ENCODE measurements around the gene TSPAN18. TPM values are rescaled to one million over a fixed set of nuclear protein-coding genes. Genes with fewer than 3 reads are reported as not detected.

The TSPAN18 gene
- total RNA-seq, 2 experiments from 2014 or later: not detected

- intact Hi-C loops (cut with micrococcal nuclease; ENCODE audit: unreplicated experiment): no loop called here
- no peaks in the 10 kb centered on the region for H3K9me2 ChIP-seq (ENCODE audit: insufficient read depth, low read length)
- no peak overlapping the region for H2AFZ ChIP-seq (ENCODE audit: low read length)
- CTCF ChIA-PET (ENCODE audit: unreplicated experiment): interaction anchor here (0.6 kb wide), 1 partner anchor 282 kb away, joined by 6 read pairs; no protein-coding TSS in a partner anchor
- DNase-seq (ENCODE audit: low spot score): no peak
- no peaks in the 10 kb centered on the region for H4K20me1 ChIP-seq (ENCODE audit: insufficient read depth, low read length)
- 0 out of 2 replicates have a peak, but pooled peaks cover 7% of the 10 kb centered on the region for H3K9me3 ChIP-seq (ENCODE audit: low read length)
- no TSS peak for BruUV-seq (replicated peaks)
- TF ChIP-seq EZH2phosphoT487 (IDR thresholded peaks at IDR 0.05; ENCODE audit: borderline replicate concordance, low read depth, low read length) (no peak), CTCF (conservative IDR thresholded peaks at IDR 0.05; ENCODE audit: low read length) (no peak)
- H3K36me3 ChIP-seq (ENCODE audit: insufficient read depth, low read length): no peaks in the 10 kb centered on the region
- H3K4me1 ChIP-seq (ENCODE audit: insufficient read depth, low read length, poor library complexity, severe bottlenecking): no peaks in the 10 kb centered on the region
- H3K79me2 ChIP-seq (ENCODE audit: insufficient read depth, low read depth, low read length): no peaks in the 10 kb centered on the region
- no peak overlapping the region for H3K4me2 ChIP-seq (ENCODE audit: low read length)
- no peak overlapping the region for H3K27ac ChIP-seq (ENCODE audit: low read depth, low read length, poor library complexity, severe bottlenecking)
- H3K4me3 ChIP-seq (ENCODE audit: low read depth, low read length, poor library complexity, severe bottlenecking): no peak overlapping the region
- POLR2A ChIA-PET: no interaction called here
These were observed 29.1 kb downstream of the TSPAN18 start for GRCh38 chr11:44755556-44756523.

GRCh38 chr11:44758983-44759382 lies 32.2 kb downstream of the TSPAN18 start:
- no peaks in the 10 kb centered on the region for H3K4me1 ChIP-seq (ENCODE audit: insufficient read depth, low read length, poor library complexity, severe bottlenecking)
- no peak for TF ChIP-seq CTCF (conservative IDR thresholded peaks at IDR 0.05; ENCODE audit: low read length)
- no peak for TF ChIP-seq EZH2phosphoT487 (IDR thresholded peaks at IDR 0.05; ENCODE audit: borderline replicate concordance, low read depth, low read length)
- intact Hi-C loops (cut with micrococcal nuclease; ENCODE audit: unreplicated experiment): no loop called here
- CTCF ChIA-PET (ENCODE audit: unreplicated experiment): interaction anchor here (0.6 kb wide), 1 partner anchor 9 kb away, joined by 3 read pairs; no protein-coding TSS in a partner anchor
- H3K4me3 ChIP-seq (ENCODE audit: low read depth, low read length, poor library complexity, severe bottlenecking): no peak overlapping the region
- no peak overlapping the region for H2AFZ ChIP-seq (ENCODE audit: low read length)
- no peaks in the 10 kb centered on the region for H3K9me2 ChIP-seq (ENCODE audit: insufficient read depth, low read length)
- BruUV-seq (replicated peaks): no TSS peak
- H3K36me3 ChIP-seq (ENCODE audit: insufficient read depth, low read length): no peaks in the 10 kb centered on the region
- no peak overlapping the region for H3K4me2 ChIP-seq (ENCODE audit: low read length)
- DNase-seq (ENCODE audit: low spot score): no peak
- H3K27ac ChIP-seq (ENCODE audit: low read depth, low read length, poor library complexity, severe bottlenecking): no peak overlapping the region
- POLR2A ChIA-PET: no interaction called here
- H3K79me2 ChIP-seq (ENCODE audit: insufficient read depth, low read depth, low read length): no peaks in the 10 kb centered on the region
- H4K20me1 ChIP-seq (ENCODE audit: insufficient read depth, low read length): no peaks in the 10 kb centered on the region
- 0 out of 2 replicates have a peak, but pooled peaks cover 7% of the 10 kb centered on the region for H3K9me3 ChIP-seq (ENCODE audit: low read length)
